Neuron (in vitro differentiated cells): ENCODE measurements around the gene ZNF195.
"Not testable (repeated sequence)": the region's sequence is repeated elsewhere in the genome, so short reads cannot be mapped to it uniquely, and the experiment has no call there.

Source experiments
- H2AFZ ChIP-seq: one replicate; pipeline ENCODE4 v1.6.1; 2013; ENCODE audit warnings: low read depth, mild to moderate bottlenecking, inconsistent platforms, low read length, moderate library complexity
- H3K27me3 ChIP-seq: one replicate; pipeline ENCODE4 v1.6.1; 2013; ENCODE audit warnings: low read length; ENCODE audit not compliant: insufficient read depth
- H3K36me3 ChIP-seq: one replicate; pipeline ENCODE4 v1.6.1; 2013; ENCODE audit warnings: low read length; ENCODE audit not compliant: insufficient read depth
- H3K4me1 ChIP-seq: one replicate; pipeline ENCODE4 v1.6.1; 2013; ENCODE audit warnings: low read length; ENCODE audit not compliant: insufficient read depth
- H3K4me3 ChIP-seq: 2 replicates; pipeline ENCODE4 v1.5.1; 2013; ENCODE audit warnings: mild to moderate bottlenecking, low read length, moderate library complexity
- H3K9me3 ChIP-seq: one replicate; pipeline ENCODE4 v1.6.1; 2013; ENCODE audit warnings: low read length

Gene ZNF195

DNA sequence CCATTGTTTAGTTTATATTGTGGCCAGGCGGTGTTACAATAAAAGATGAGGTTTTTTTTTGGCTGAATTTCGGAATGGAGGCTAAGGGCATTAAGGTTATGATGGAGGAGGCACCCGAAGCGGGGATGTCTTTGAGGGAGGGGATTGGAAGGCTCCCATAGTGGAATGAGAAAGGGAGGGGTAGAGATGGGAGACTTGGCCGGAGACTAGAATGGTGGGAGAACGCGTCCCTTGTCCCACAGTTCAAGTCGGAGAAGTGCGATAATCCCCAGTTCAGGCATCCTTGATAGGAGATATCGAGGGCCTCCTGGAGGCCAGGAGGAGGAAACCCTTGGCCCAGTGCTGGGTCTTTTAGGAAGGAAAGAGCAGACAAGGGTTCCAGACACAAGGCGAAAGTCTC, 21.6 kb downstream of the ZNF195 start:
- peaks cover 51% of the 10 kb centered on the region for H3K36me3 ChIP-seq
- H3K27me3 ChIP-seq = no peaks in the 10 kb centered on the region
- H3K9me3 ChIP-seq = peaks cover 62% of the 10 kb centered on the region
- no peak overlapping the region for H2AFZ ChIP-seq
- H3K4me3 ChIP-seq = no peak overlapping the region
- no peaks in the 10 kb centered on the region for H3K4me1 ChIP-seq

DNA sequence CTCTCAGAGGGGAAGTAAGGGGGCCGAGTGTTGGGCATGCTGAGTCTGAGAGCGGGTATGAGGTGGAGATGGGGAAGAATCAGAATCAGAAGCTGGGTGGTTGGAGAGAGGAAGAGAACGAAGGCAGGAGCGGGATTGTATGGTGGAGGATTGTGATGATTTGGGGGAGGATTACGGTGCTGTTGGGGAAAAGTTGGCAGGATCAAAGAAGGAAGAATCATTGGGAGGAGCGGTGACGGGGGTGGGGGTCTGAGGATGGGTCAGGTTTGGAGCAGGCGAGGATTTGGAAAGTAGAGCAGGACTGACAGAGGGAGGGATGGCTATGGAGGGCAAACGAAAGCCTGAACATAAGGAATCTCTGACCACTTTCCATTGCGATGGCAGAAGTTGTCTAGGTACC, 22.1 kb downstream of the ZNF195 start:
- Histone ChIP-seq H3K9me3 (peaks cover 60% of the 10 kb centered on the region), H3K4me3 (no peak overlapping the region), H3K36me3 (peaks cover 47% of the 10 kb centered on the region)

DNA sequence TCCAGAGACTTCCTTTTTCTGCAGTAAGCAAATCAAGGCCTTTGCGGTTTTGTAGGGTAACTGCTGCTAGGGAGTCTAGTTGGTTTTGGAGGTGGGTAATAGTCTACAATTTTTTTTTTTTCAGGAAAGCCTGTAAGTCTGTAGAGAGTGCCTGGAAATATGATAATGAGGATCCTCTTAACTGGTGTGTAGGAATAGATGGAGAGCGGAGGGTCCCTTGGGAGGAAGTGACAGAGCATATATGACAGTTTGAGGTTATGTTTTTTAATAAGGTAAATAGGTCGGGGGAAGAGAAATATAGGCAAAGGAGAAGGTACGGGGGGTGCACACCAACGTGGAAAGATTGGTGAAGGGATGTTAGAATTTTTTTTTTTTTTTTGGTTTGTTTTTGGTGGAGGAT, 25.9 kb downstream of the ZNF195 start:
- Histone ChIP-seq H3K4me1 (no peaks in the 10 kb centered on the region), H3K27me3 (no peaks in the 10 kb centered on the region), H3K4me3 (no peak overlapping the region), H3K36me3 (peaks cover 9% of the 10 kb centered on the region), H3K9me3 (peaks cover 25% of the 10 kb centered on the region), H2AFZ (no peak overlapping the region)

More for the DNA sequence above, 22.1 kb downstream of the ZNF195 start:
- no peaks in the 10 kb centered on the region for H3K27me3 ChIP-seq
- no peaks in the 10 kb centered on the region for H3K4me1 ChIP-seq
- no peak overlapping the region for H2AFZ ChIP-seq

DNA sequence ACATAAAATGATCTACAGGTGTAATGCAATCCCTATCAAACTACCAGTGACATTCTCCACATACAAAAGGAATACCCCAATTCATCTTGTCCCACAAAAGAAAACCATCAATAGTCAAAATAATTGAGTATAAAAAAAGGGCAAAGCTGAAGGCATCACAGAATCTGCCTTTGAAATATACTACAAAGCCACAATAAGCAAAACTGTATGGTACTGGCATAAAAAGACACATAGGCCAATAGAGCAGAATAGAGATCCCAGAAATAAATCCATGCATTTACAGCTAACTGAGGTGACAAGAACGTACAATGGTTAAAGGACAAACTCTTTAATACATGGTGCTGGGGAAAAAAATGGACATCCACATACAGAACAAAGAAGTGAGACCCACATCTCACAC, 31.8 kb downstream of the ZNF195 start:
- no peak overlapping the region for H3K4me3 ChIP-seq

GRCh38 chr11:3346587-3346986, 32.4 kb downstream of the ZNF195 start:
- Histone ChIP-seq H3K36me3 (no peaks in the 10 kb centered on the region), H3K4me1 (peaks cover 9% of the 10 kb centered on the region), H3K4me3 (no peak overlapping the region), H3K9me3 (peaks cover 6% of the 10 kb centered on the region), H2AFZ (no peak overlapping the region), H3K27me3 (no peaks in the 10 kb centered on the region)

More for the DNA sequence above, 31.8 kb downstream of the ZNF195 start:
- Histone ChIP-seq H3K4me1 (peaks cover 9% of the 10 kb centered on the region), H3K36me3 (no peaks in the 10 kb centered on the region), H2AFZ (no peak overlapping the region), H3K9me3 (peaks cover 6% of the 10 kb centered on the region), H3K27me3 (no peaks in the 10 kb centered on the region)

- Histone ChIP-seq H3K9me3 (peaks cover 6% of the 10 kb centered on the region), H3K4me3 (no peak overlapping the region), H3K36me3 (no peaks in the 10 kb centered on the region), H3K27me3 (no peaks in the 10 kb centered on the region), H3K4me1 (peaks cover 9% of the 10 kb centered on the region), H2AFZ (no peak overlapping the region)
Measured at GRCh38 chr11:3345736-3346135, 33.2 kb downstream of the ZNF195 start.

DNA sequence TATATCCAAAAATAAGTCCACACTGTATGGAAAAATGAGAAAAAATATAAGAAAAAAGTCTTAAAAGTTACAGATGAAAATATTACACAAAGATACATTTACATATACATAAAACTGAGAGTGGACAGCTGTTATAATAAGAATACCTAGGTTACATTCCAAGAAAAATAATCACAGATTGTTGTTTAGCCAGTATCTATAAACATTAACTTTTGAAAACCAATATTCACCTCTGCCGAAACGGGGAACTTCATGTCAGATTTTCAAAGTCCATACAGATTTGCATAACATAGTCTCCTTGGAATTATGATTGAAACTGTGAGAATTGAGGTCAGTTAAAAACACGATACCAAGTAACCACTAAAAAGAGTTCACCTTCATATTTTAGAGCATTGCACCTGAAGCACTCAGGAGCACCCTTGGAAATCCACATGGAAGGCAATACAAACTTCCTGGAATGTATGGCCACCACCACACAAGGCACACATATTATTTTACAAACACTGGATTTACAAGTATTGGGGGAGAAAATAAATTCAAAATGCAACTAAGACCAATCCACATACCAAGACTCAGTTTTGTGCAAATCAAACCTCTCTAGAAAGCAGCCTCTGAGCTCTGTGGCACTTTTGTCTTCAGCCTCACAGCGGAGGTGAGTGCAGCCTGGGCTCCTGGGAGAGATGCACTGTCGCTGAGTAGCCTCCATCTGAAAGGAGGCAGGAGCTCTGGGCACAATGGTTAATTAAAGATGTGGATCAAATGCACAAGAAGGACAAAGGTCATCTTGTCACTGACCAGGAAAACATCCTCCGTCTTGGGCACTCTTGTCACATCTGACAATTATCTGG, 34.4 kb downstream of the ZNF195 start:
- Histone ChIP-seq H3K4me3 (no peak overlapping the region), H3K9me3 (peaks cover 10% of the 10 kb centered on the region), H3K4me1 (peaks cover 9% of the 10 kb centered on the region)

DNA sequence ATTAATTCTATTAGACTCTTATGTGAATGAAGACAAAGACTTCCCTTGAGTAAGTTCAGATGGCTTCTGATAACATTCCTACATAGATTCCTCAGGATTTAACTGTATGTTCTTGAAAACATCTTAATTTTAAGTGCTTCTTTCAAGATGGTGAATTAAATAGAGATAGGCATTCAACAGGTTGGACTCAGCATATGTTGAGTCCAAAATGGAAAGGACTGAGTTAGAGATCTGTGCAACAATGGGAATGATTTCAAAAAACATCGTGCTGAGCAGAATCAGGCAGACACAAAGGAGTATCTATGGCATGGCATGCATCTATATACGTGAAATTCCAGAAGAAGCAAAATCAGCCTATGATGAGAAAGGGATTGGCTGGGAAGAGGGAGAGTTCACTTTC, 36.2 kb downstream of the ZNF195 start:
- H3K36me3 ChIP-seq = no peaks in the 10 kb centered on the region
- H3K9me3 ChIP-seq = peaks cover 12% of the 10 kb centered on the region

More for the DNA sequence above, 34.4 kb downstream of the ZNF195 start:
- H3K36me3 ChIP-seq = no peaks in the 10 kb centered on the region
- H2AFZ ChIP-seq = no peak overlapping the region
- H3K27me3 ChIP-seq = no peaks in the 10 kb centered on the region

GRCh38 chr11:3341298-3341697, 37.6 kb downstream of the ZNF195 start:
- Histone ChIP-seq H3K27me3 (no peaks in the 10 kb centered on the region), H3K9me3 (peaks cover 6% of the 10 kb centered on the region), H3K4me1 (peaks cover 11% of the 10 kb centered on the region), H3K4me3 (no peak overlapping the region), H2AFZ (no peak overlapping the region), H3K36me3 (no peaks in the 10 kb centered on the region)

More for the DNA sequence above, 36.2 kb downstream of the ZNF195 start:
- Histone ChIP-seq H2AFZ (no peak overlapping the region), H3K4me3 (no peak overlapping the region), H3K4me1 (peaks cover 11% of the 10 kb centered on the region), H3K27me3 (no peaks in the 10 kb centered on the region)

GRCh38 chr11:3340025-3340424, 38.9 kb downstream of the ZNF195 start:
- peaks cover 6% of the 10 kb centered on the region for H3K9me3 ChIP-seq
- no peak overlapping the region for H2AFZ ChIP-seq
- peaks cover 3% of the 10 kb centered on the region for H3K4me1 ChIP-seq
- H3K27me3 ChIP-seq = no peaks in the 10 kb centered on the region
- no peak overlapping the region for H3K4me3 ChIP-seq
- no peaks in the 10 kb centered on the region for H3K36me3 ChIP-seq

DNA sequence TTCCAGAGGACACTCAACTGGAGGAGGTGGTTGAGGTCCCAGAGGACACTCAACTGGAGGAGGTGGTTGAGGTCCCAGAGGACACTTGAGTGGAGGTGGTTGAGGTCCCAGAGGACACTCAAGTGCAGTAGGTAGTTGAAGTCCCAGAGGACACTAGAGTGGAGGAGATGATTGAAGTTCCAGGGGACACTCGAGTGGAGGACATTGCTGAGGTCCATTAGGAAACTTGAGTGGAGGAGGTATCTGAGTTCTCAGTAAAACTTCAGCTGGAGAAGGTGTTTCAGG, 39.7 kb downstream of the ZNF195 start:
- H3K4me1 ChIP-seq = peaks cover 3% of the 10 kb centered on the region
- H3K36me3 ChIP-seq = no peaks in the 10 kb centered on the region
- no peak overlapping the region for H2AFZ ChIP-seq
- H3K4me3 ChIP-seq = no peak overlapping the region
- H3K9me3 ChIP-seq = peaks cover 6% of the 10 kb centered on the region
- H3K27me3 ChIP-seq = no peaks in the 10 kb centered on the region

- H3K4me3 ChIP-seq = no peak overlapping the region
- H3K27me3 ChIP-seq = no peaks in the 10 kb centered on the region
- peaks cover 3% of the 10 kb centered on the region for H3K4me1 ChIP-seq
Measured at GRCh38 chr11:3338569-3339339, 40.2 kb downstream of the ZNF195 start.

GRCh38 chr11:3336420-3336819, 42.5 kb downstream of the ZNF195 start:
- H3K27me3 ChIP-seq, H3K4me3 ChIP-seq, H2AFZ ChIP-seq, H3K9me3 ChIP-seq, H3K4me1 ChIP-seq, H3K36me3 ChIP-seq: not testable (repeated sequence)

More at GRCh38 chr11:3338569-3339339, 40.2 kb downstream of the ZNF195 start:
- H2AFZ ChIP-seq = no peak overlapping the region
- H3K36me3 ChIP-seq = no peaks in the 10 kb centered on the region
- H3K9me3 ChIP-seq = peaks cover 6% of the 10 kb centered on the region
